ENCODE results near the gene SDC1. TPM values are rescaled to one million over a fixed set of nuclear protein-coding genes. Genes with fewer than 3 reads are reported as not detected.

SDC1 gene
- total RNA-seq, 1 donor from 2014 or later, result 74.3 TPM

GRCh38 chr2:20167356-20167755 lies 57.6 kb downstream of the SDC1 start:
- Histone ChIP-seq H3K36me3 (ENCODE audit: insufficient read depth, low read length) (no peaks in the 10 kb centered on the region), H3K4me3 (ENCODE audit: insufficient read depth, low read depth, low read length) (no peak overlapping the region), H3K27ac (ENCODE audit: low read depth, low read length) (peak overlapping the region; percentile 71), H3K9me3 (ENCODE audit: insufficient read depth, low read depth, low read length) (no peaks in the 10 kb centered on the region), H3K9ac (ENCODE audit: low read length) (peak overlapping the region; percentile 54), H3K79me2 (ENCODE audit: insufficient read depth, low read length) (no peaks in the 10 kb centered on the region), H3K4me1 (ENCODE audit: insufficient read depth, low read length) (peaks cover 36% of the 10 kb centered on the region), H3K27me3 (ENCODE audit: insufficient read depth, low read length) (no peaks in the 10 kb centered on the region), H2AFZ (ENCODE audit: low read depth, low read length) (no peak overlapping the region), H3K4me2 (ENCODE audit: low read length) (peak overlapping the region; percentile 71), H4K20me1 (ENCODE audit: insufficient read depth, low read length) (no peaks in the 10 kb centered on the region)
- Mint-ChIP-seq H3K9me3 (ENCODE audit: unreplicated experiment) (no peaks in the 10 kb centered on the region), H3K36me3 (ENCODE audit: low read depth, unreplicated experiment) (no peaks in the 10 kb centered on the region), H3K27ac (ENCODE audit: unreplicated experiment) (no peak overlapping the region), H3K4me1 (ENCODE audit: low read depth, unreplicated experiment) (peaks cover 7% of the 10 kb centered on the region), H3K4me3 (ENCODE audit: unreplicated experiment) (no peak overlapping the region), H3K27me3 (ENCODE audit: low read depth, unreplicated experiment) (no peaks in the 10 kb centered on the region)
- no peak for TF ChIP-seq EZH2 (IDR thresholded peaks at IDR 0.05; ENCODE audit: insufficient read depth, low read length)
- no peak for TF ChIP-seq CTCF (IDR thresholded peaks at IDR 0.05; ENCODE audit: insufficient read depth, low read depth, low read length)
- FAIRE-seq (no peak), DNase-seq (ENCODE audit: low read depth) (no peak)

DNA sequence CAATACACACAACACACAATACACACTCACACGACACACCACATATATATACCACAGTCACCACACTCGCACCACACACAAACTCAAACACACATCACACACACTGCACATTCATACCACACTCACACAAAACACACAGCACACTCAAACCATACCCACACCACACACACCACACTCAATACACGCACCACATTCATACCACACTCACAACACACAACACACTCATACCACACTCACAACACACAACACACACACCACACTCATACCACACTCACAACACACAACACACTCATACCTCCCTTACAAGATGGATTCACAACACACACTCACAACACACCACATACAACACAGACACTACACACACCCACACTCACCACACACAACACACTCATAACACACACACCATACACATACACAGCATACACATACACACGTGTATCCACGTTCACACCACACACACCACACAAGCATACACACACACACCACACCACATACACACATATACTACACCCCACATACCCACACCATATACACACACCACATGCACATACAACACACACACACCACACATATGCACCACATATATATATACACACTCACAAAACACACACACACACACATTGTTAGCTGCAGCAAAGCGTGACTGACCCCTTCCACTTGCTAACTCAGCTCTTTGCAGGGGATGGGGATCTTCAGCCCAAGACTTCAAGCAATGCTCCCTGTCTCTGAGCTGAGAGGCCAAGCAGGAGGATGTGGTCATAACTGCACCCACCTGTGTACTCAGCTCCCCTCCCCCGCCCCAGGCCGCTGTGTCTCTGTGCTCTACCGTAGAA lies 59.0 kb downstream of the SDC1 start:
- DNase-seq (ENCODE audit: low read depth) (no peak), FAIRE-seq (peak; percentile 95)
- H3K27me3 ChIP-seq (ENCODE audit: insufficient read depth, low read length), result no peaks in the 10 kb centered on the region
- H3K9me3 Mint-ChIP-seq (ENCODE audit: unreplicated experiment), result no peaks in the 10 kb centered on the region
- peak overlapping the region; percentile 71 for H3K4me2 ChIP-seq (ENCODE audit: low read length)
- H3K9ac ChIP-seq (ENCODE audit: low read length), result peak overlapping the region; percentile 54
- no peaks in the 10 kb centered on the region for H3K79me2 ChIP-seq (ENCODE audit: insufficient read depth, low read length)
- H3K4me3 Mint-ChIP-seq (ENCODE audit: unreplicated experiment), result no peak overlapping the region
- H3K36me3 ChIP-seq (ENCODE audit: insufficient read depth, low read length), result no peaks in the 10 kb centered on the region
- H3K4me3 ChIP-seq (ENCODE audit: insufficient read depth, low read depth, low read length), result no peak overlapping the region
- TF ChIP-seq EZH2 (IDR thresholded peaks at IDR 0.05; ENCODE audit: insufficient read depth, low read length) (no peak), CTCF (IDR thresholded peaks at IDR 0.05; ENCODE audit: insufficient read depth, low read depth, low read length) (no peak)
- H3K36me3 Mint-ChIP-seq (ENCODE audit: low read depth, unreplicated experiment), result no peaks in the 10 kb centered on the region
- H2AFZ ChIP-seq (ENCODE audit: low read depth, low read length), result peak overlapping the region; percentile 49
- no peaks in the 10 kb centered on the region for H4K20me1 ChIP-seq (ENCODE audit: insufficient read depth, low read length)
- no peaks in the 10 kb centered on the region for H3K9me3 ChIP-seq (ENCODE audit: insufficient read depth, low read depth, low read length)
- H3K27ac Mint-ChIP-seq (ENCODE audit: unreplicated experiment), result no peak overlapping the region
- peaks cover 7% of the 10 kb centered on the region for H3K4me1 Mint-ChIP-seq (ENCODE audit: low read depth, unreplicated experiment)
- H3K27me3 Mint-ChIP-seq (ENCODE audit: low read depth, unreplicated experiment), result no peaks in the 10 kb centered on the region
- H3K27ac ChIP-seq (ENCODE audit: low read depth, low read length), result peak overlapping the region; percentile 71
- H3K4me1 ChIP-seq (ENCODE audit: insufficient read depth, low read length), result peaks cover 36% of the 10 kb centered on the region

Data from astrocyte (in vitro differentiated cells and primary cell).